ENCODE measurements around the gene MBD5.

Gene MBD5

GRCh38 chr2:148508878-148509287 lies 488.0 kb downstream of the MBD5 start:
- Histone ChIP-seq H3K4me2 (ENCODE audit: low read length) (peak overlapping the region; percentile 63), H3K36me3 (ENCODE audit: control insufficient read depth, insufficient read depth, low read length) (no peaks in the 10 kb centered on the region), H3K79me2 (no peaks in the 10 kb centered on the region), H3K4me1 (no peaks in the 10 kb centered on the region), H3K27me3 (ENCODE audit: control insufficient read depth, insufficient read depth, low read length) (no peaks in the 10 kb centered on the region), H3K4me3 (ENCODE audit: low read depth, low read length) (no peak overlapping the region), H3K27ac (no peak overlapping the region), H3K9me3 (ENCODE audit: control insufficient read depth, low read length) (no peaks in the 10 kb centered on the region), H2AFZ (peak overlapping the region; percentile 79), H3K9ac (no peak overlapping the region)
- no peak for TF ChIP-seq CTCF (IDR thresholded peaks at IDR 0.05)

GRCh38 chr2:148509288-148509902 lies 488.5 kb downstream of the MBD5 start:
- no peak overlapping the region for H3K4me3 ChIP-seq (ENCODE audit: low read depth, low read length)
- H3K9ac ChIP-seq: no peak overlapping the region
- peak; percentile 88 for TF ChIP-seq CTCF (IDR thresholded peaks at IDR 0.05)

GRCh38 chr2:148511883-148512282 lies 491.0 kb downstream of the MBD5 start:
- no peaks in the 10 kb centered on the region for H3K4me1 ChIP-seq
- no peaks in the 10 kb centered on the region for H3K36me3 ChIP-seq (ENCODE audit: control insufficient read depth, insufficient read depth, low read length)
- TF ChIP-seq CTCF (IDR thresholded peaks at IDR 0.05): no peak
- H3K27me3 ChIP-seq (ENCODE audit: control insufficient read depth, insufficient read depth, low read length): no peaks in the 10 kb centered on the region
- no peak overlapping the region for H3K4me3 ChIP-seq (ENCODE audit: low read depth, low read length)
- no peaks in the 10 kb centered on the region for H3K79me2 ChIP-seq
- H2AFZ ChIP-seq: no peak overlapping the region
- no peak overlapping the region for H3K9ac ChIP-seq
- H3K9me3 ChIP-seq (ENCODE audit: control insufficient read depth, low read length): no peaks in the 10 kb centered on the region
- no peak overlapping the region for H3K27ac ChIP-seq
- no peak overlapping the region for H3K4me2 ChIP-seq (ENCODE audit: low read length)

More at GRCh38 chr2:148509288-148509902, 488.5 kb downstream of the MBD5 start:
- Histone ChIP-seq H3K79me2 (no peaks in the 10 kb centered on the region), H3K4me2 (ENCODE audit: low read length) (peak overlapping the region; percentile 63), H3K36me3 (ENCODE audit: control insufficient read depth, insufficient read depth, low read length) (no peaks in the 10 kb centered on the region), H3K27me3 (ENCODE audit: control insufficient read depth, insufficient read depth, low read length) (no peaks in the 10 kb centered on the region), H3K27ac (no peak overlapping the region), H3K4me1 (no peaks in the 10 kb centered on the region), H3K9me3 (ENCODE audit: control insufficient read depth, low read length) (no peaks in the 10 kb centered on the region), H2AFZ (peak overlapping the region; percentile 79)

GRCh38 chr2:148512501-148512900 lies 491.6 kb downstream of the MBD5 start:
- H2AFZ ChIP-seq: no peak overlapping the region
- no peak overlapping the region for H3K4me3 ChIP-seq (ENCODE audit: low read depth, low read length)
- no peak overlapping the region for H3K4me2 ChIP-seq (ENCODE audit: low read length)
- H3K4me1 ChIP-seq: no peaks in the 10 kb centered on the region
- no peak overlapping the region for H3K27ac ChIP-seq
- H3K27me3 ChIP-seq (ENCODE audit: control insufficient read depth, insufficient read depth, low read length): no peaks in the 10 kb centered on the region
- no peaks in the 10 kb centered on the region for H3K9me3 ChIP-seq (ENCODE audit: control insufficient read depth, low read length)
- no peaks in the 10 kb centered on the region for H3K36me3 ChIP-seq (ENCODE audit: control insufficient read depth, insufficient read depth, low read length)
- H3K79me2 ChIP-seq: no peaks in the 10 kb centered on the region
- H3K9ac ChIP-seq: no peak overlapping the region
- TF ChIP-seq CTCF (IDR thresholded peaks at IDR 0.05): no peak

- Histone ChIP-seq H3K79me2 (no peaks in the 10 kb centered on the region), H3K9me3 (ENCODE audit: control insufficient read depth, low read length) (no peaks in the 10 kb centered on the region), H3K4me1 (no peaks in the 10 kb centered on the region), H2AFZ (no peak overlapping the region), H3K9ac (no peak overlapping the region), H3K4me3 (ENCODE audit: low read depth, low read length) (no peak overlapping the region), H3K27ac (no peak overlapping the region), H3K4me2 (ENCODE audit: low read length) (no peak overlapping the region), H3K36me3 (ENCODE audit: control insufficient read depth, insufficient read depth, low read length) (no peaks in the 10 kb centered on the region), H3K27me3 (ENCODE audit: control insufficient read depth, insufficient read depth, low read length) (no peaks in the 10 kb centered on the region)
- TF ChIP-seq CTCF (IDR thresholded peaks at IDR 0.05): no peak
These were observed 492.5 kb downstream of the MBD5 start for GRCh38 chr2:148513427-148513826.
